Neural progenitor cell (in vitro differentiated cells): ENCODE results near the gene CD22. TPM values are rescaled to one million over a fixed set of nuclear protein-coding genes. Genes with fewer than 3 reads are reported as not detected.

Source experiments
- DNase-seq: peaks from one replicate; pipeline ENCODE4 v3.0.0-alpha.2; 2016; ENCODE audit warnings: low spot score
- H2AFZ ChIP-seq: fragments of 200-600 bp; sonication (generic); replicated peaks from 2 replicates; pipeline ENCODE4 v1.6.1; 2016; ENCODE audit warnings: antibody characterized with exemption
- H3F3A ChIP-seq: fragments of 200-600 bp; sonication (generic); 2 replicates; pipeline ENCODE4 v1.6.1; 2016; ENCODE audit warnings: antibody characterized with exemption, low read depth
- H3K27ac ChIP-seq: fragments of 200-600 bp; sonication (generic); 2 replicates; pipeline ENCODE4 v1.5.1; 2016; ENCODE audit warnings: mild to moderate bottlenecking
- H3K27me3 ChIP-seq: fragments of 200-600 bp; sonication (generic); 2 replicates; pipeline ENCODE4 v1.6.1; 2016; ENCODE audit warnings: mild to moderate bottlenecking, moderate library complexity
- H3K36me3 ChIP-seq: fragments of 200-600 bp; sonication (generic); 2 replicates; pipeline ENCODE4 v1.5.1; 2016
- H3K4me1 ChIP-seq: fragments of 200-600 bp; sonication (generic); 2 replicates; pipeline ENCODE4 v1.6.1; 2016; ENCODE audit warnings: mixed run types
- H3K4me2 ChIP-seq: fragments of 200-600 bp; sonication (generic); 2 replicates; pipeline ENCODE4 v1.6.1; 2016
- H3K4me3 ChIP-seq: fragments of 200-600 bp; sonication (generic); 2 replicates; pipeline ENCODE4 v1.5.1; 2016
- H3K79me2 ChIP-seq: fragments of 200-600 bp; sonication (generic); 2 replicates; pipeline ENCODE4 v1.6.1; 2016; ENCODE audit warnings: low read depth
- H3K9ac ChIP-seq: fragments of 200-600 bp; sonication (generic); 2 replicates; pipeline ENCODE4 v1.6.1; 2016
- H3K9me3 ChIP-seq: fragments of 200-600 bp; sonication (generic); 2 replicates; pipeline ENCODE4 v1.5.1; 2016; ENCODE audit warnings: low read depth
- H4K20me1 ChIP-seq: fragments of 200-600 bp; sonication (generic); 2 replicates; pipeline ENCODE4 v1.6.1; 2016; ENCODE audit warnings: low read depth
- H3K27ac Mint-ChIP-seq: 3 replicates; pipeline ENCODE4 v1.8.0; 2021; ENCODE audit warnings: mixed read lengths
- H3K27me3 Mint-ChIP-seq: 2 replicates; pipeline ENCODE4 v1.8.0; 2022; ENCODE audit warnings: low read depth, mild to moderate bottlenecking, inconsistent platforms, moderate library complexity, mixed read lengths; ENCODE audit not compliant: insufficient read depth
- H3K36me3 Mint-ChIP-seq: 3 replicates; pipeline ENCODE4 v1.8.0; 2021; ENCODE audit warnings: mixed read lengths
- H3K4me1 Mint-ChIP-seq: 3 replicates; pipeline ENCODE4 v1.8.0; 2021; ENCODE audit warnings: mixed read lengths
- H3K4me3 Mint-ChIP-seq: 3 replicates; pipeline ENCODE4 v1.8.0; 2021; ENCODE audit warnings: mild to moderate bottlenecking, moderate library complexity, mixed read lengths
- H3K9me3 Mint-ChIP-seq: 3 replicates; pipeline ENCODE4 v1.8.0; 2020; ENCODE audit warnings: mixed read lengths
- EZH2 ChIP-seq: fragments of 200-600 bp; sonication (generic); IDR thresholded peaks from 2 replicates; pipeline ENCODE4 v1.6.1; 2017; ENCODE audit warnings: antibody characterized with exemption, mild to moderate bottlenecking, moderate library complexity
- EZH2phosphoT487 ChIP-seq: fragments of 200-600 bp; sonication (generic); IDR thresholded peaks from 2 replicates; pipeline ENCODE4 v1.6.1; 2017; ENCODE audit warnings: antibody characterized with exemption
- total RNA-seq: library from RNA; depleted of rRNA; stranded (reverse); fragments of >200 nt; gene quantifications from 2 replicates; pipeline ENCODE4 v1.2.3, GENCODE V29; 2015; ENCODE audit warnings: low replicate concordance
- TF ChIP-seq, protein P1 (sequence below): fragments of 200-600 bp; sonication (generic); IDR thresholded peaks from 2 replicates; pipeline ENCODE4 v1.5.1; 2017; ENCODE audit warnings: antibody characterized with exemption, mild to moderate bottlenecking

The CD22 gene
- total RNA-seq, 1 donor from 2014 or later, result not detected

DNA sequence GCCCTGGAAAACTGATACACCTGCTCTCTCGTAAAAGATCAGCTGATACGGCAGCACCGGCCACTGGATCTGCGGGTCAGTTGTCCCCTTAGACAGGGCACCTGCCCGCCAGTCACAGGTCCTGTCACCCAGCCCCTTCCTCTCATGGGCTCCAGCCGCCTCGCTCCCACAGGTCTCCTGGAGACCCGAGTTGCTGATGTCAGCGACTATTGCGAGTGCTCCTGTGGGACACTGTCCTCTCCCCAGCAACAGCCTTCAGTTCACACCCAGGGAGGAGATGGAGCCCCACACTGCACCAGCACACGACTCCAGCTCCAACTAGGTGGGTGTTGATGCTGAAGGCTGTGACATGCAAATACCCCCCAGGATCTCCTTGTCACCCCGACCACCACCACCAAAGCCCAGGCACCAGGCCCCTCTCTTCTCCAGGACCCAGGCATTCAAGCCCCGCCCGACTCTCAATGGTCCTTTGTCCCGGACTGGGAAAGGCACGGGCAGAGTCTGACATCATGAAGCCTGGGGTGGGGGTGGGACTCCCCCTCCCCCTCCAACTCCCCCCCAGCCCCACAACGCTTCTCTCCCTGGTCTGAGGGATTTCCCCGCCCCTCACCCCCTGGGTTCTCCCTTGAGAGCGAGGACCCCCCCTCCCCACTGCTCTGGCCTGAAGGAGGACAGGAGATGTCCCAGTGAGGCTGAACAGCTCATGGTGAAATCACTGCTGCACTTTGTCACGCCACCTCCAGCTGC is 38.4 kb upstream of the CD22 start:
- Histone ChIP-seq H3K4me2 (no peak overlapping the region), H3K27me3 (no peaks in the 10 kb centered on the region), H3K4me3 (no peak overlapping the region), H3K9ac (no peak overlapping the region), H2AFZ (peak overlapping the region; percentile 34), H3F3A (no peaks in the 10 kb centered on the region), H3K27ac (no peak overlapping the region), H4K20me1 (no peaks in the 10 kb centered on the region), H3K36me3 (no peaks in the 10 kb centered on the region), H3K4me1 (peaks cover 8% of the 10 kb centered on the region), H3K9me3 (no peaks in the 10 kb centered on the region), H3K79me2 (no peaks in the 10 kb centered on the region)
- H3K4me3 Mint-ChIP-seq, result peak overlapping the region; percentile 8
- H3K36me3 Mint-ChIP-seq, result no peaks in the 10 kb centered on the region
- H3K4me1 Mint-ChIP-seq, result peaks cover 3% of the 10 kb centered on the region
- peaks cover 12% of the 10 kb centered on the region for H3K27me3 Mint-ChIP-seq
- TF ChIP-seq EZH2 (no peak), EZH2phosphoT487 (no peak)
- TF ChIP-seq, protein P1, sequence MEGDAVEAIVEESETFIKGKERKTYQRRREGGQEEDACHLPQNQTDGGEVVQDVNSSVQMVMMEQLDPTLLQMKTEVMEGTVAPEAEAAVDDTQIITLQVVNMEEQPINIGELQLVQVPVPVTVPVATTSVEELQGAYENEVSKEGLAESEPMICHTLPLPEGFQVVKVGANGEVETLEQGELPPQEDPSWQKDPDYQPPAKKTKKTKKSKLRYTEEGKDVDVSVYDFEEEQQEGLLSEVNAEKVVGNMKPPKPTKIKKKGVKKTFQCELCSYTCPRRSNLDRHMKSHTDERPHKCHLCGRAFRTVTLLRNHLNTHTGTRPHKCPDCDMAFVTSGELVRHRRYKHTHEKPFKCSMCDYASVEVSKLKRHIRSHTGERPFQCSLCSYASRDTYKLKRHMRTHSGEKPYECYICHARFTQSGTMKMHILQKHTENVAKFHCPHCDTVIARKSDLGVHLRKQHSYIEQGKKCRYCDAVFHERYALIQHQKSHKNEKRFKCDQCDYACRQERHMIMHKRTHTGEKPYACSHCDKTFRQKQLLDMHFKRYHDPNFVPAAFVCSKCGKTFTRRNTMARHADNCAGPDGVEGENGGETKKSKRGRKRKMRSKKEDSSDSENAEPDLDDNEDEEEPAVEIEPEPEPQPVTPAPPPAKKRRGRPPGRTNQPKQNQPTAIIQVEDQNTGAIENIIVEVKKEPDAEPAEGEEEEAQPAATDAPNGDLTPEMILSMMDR, result no peak
- H3K9me3 Mint-ChIP-seq, result no peaks in the 10 kb centered on the region
- peak overlapping the region; percentile 25 for H3K27ac Mint-ChIP-seq
- no peak for DNase-seq

DNA sequence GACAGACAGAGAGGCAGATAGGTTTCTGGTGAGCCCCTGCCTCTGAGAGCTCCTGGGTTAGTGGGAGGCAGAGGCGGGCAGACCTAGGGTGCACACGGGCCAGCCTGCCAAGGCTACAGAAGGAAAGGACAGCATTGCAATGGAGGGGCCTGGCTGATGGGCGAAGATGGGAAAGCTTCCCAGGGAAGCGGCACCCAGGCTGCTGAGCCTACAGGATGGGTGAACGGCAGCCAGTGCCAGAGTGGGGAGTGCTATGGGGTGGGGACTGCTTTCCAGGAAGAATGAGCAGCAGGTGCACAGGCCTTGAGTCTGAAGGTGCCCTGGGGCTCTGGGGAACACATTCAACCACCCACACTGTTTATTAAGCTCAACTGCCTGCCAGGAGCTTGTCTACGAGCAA is 37.7 kb upstream of the CD22 start:
- Histone ChIP-seq H3K79me2 (no peaks in the 10 kb centered on the region), H2AFZ (no peak overlapping the region), H3K27ac (no peak overlapping the region), H3K9ac (no peak overlapping the region), H4K20me1 (no peaks in the 10 kb centered on the region), H3K4me2 (no peak overlapping the region), H3F3A (peaks cover 6% of the 10 kb centered on the region), H3K4me3 (no peak overlapping the region), H3K27me3 (no peaks in the 10 kb centered on the region), H3K4me1 (peaks cover 8% of the 10 kb centered on the region), H3K36me3 (no peaks in the 10 kb centered on the region), H3K9me3 (no peaks in the 10 kb centered on the region)
- Mint-ChIP-seq H3K27ac (peak overlapping the region; percentile 25), H3K4me3 (no peak overlapping the region), H3K4me1 (peaks cover 3% of the 10 kb centered on the region), H3K27me3 (peaks cover 12% of the 10 kb centered on the region), H3K9me3 (no peaks in the 10 kb centered on the region), H3K36me3 (no peaks in the 10 kb centered on the region)
- TF ChIP-seq EZH2phosphoT487 (no peak), EZH2 (no peak)
- TF ChIP-seq, protein P1, result no peak
- no peak for DNase-seq

DNA sequence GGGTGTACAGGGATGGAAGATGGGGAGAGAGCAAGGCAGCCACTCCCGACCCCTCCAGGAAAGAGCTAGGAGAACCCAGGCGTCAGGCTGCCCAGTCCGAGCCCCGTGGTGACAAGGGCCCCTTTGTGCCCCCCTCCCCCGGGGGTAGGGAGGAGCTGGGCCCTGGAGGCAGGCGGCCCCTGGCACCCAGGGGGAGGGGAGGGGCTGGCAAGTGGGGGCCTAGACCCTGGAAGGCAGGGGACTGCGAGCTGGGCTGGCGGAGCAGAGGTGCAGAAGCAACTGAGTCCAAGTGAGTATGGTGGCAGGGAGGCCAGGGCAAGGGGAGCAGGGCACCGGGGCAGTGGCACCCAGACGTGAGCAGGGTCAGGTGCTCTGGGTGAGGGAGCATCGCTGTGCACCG is 37.1 kb upstream of the CD22 start, which contains the start of gene MAG:
Gene MAG (plus strand): TSS at position 246 of the 400 bp plus-strand sequence. CDS start 3,248 bp downstream, outside the sequence.
- Mint-ChIP-seq H3K4me1 (peaks cover 3% of the 10 kb centered on the region), H3K27me3 (peaks cover 12% of the 10 kb centered on the region), H3K9me3 (no peaks in the 10 kb centered on the region), H3K36me3 (no peaks in the 10 kb centered on the region), H3K4me3 (peak within 1 kb of the TSS; percentile 35), H3K27ac (peak within 1 kb of the TSS; percentile 25)
- Histone ChIP-seq H3K9ac (no peak within 1 kb of the TSS), H3F3A (peaks cover 7% of the 10 kb centered on the region), H3K27me3 (no peaks in the 10 kb centered on the region), H3K9me3 (no peaks in the 10 kb centered on the region), H3K4me2 (no peak within 1 kb of the TSS), H3K4me1 (peaks cover 8% of the 10 kb centered on the region), H3K4me3 (no peak within 1 kb of the TSS), H2AFZ (no peak within 1 kb of the TSS), H4K20me1 (no peaks in the 10 kb centered on the region), H3K79me2 (no peaks in the 10 kb centered on the region), H3K36me3 (no peaks in the 10 kb centered on the region), H3K27ac (no peak within 1 kb of the TSS)
- no peak for DNase-seq
- TF ChIP-seq, protein P1, result no peak
- TF ChIP-seq EZH2 (no peak), EZH2phosphoT487 (no peak)
